Measurements from ENCODE around the gene CISD3. TPM values are rescaled to one million over a fixed set of nuclear protein-coding genes. Genes with fewer than 3 reads are reported as not detected.

CISD3 gene
- polyA plus RNA-seq, 4 donors: 52.4 to 186 (median 131) TPM

GRCh38 chr17:38741921-38742410, 11.8 kb downstream of the CISD3 start:
- Histone ChIP-seq H3K9me3 (ENCODE audit: control insufficient read depth in 2 of 2, insufficient read depth in 1 of 2, low read depth in 1 of 2, low read length in 1 of 2) (no peaks in the 10 kb centered on the region), H3K36me3 (ENCODE audit: control insufficient read depth in 3 of 3, insufficient read depth in 2 of 3, low read depth in 1 of 3, low read length in 3 of 3) (peaks cover 0 to 58% (median 0%) of the 10 kb centered on the region in 3 donors), H3K27ac (ENCODE audit: low read depth in 1 of 3, low read length in 2 of 3) (peak overlapping the region in 2 of 3 donors; percentile 72 to 90), H3K4me3 (ENCODE audit: low read depth in 1 of 3, low read length in 3 of 3) (no peak overlapping the region), H3K4me1 (ENCODE audit: control insufficient read depth in 3 of 3, insufficient read depth in 2 of 3, low read depth in 1 of 3, low read length in 2 of 3) (peaks cover 0 to 56% (median 4%) of the 10 kb centered on the region in 3 donors), H3K27me3 (ENCODE audit: control insufficient read depth in 3 of 3, insufficient read depth in 3 of 3, low read length in 3 of 3) (no peaks in the 10 kb centered on the region)
- WGBS, 3 donors: 11 to 34% (median 31%) methylated on average over 7 of the region's 7 CpGs
- DNase-seq (peak; percentile 70 to 76), FAIRE-seq (no peak)

GRCh38 chr17:38742411-38743308, 12.5 kb downstream of the CISD3 start:
- H3K4me3 ChIP-seq (ENCODE audit: low read depth in 1 of 3, low read length in 3 of 3): no peak overlapping the region

GRCh38 chr17:38743556-38744171, 13.5 kb downstream of the CISD3 start:
- WGBS, 3 donors: 51 to 72% (median 67%) methylated on average over 4 of the region's 4 CpGs
- H3K27ac ChIP-seq (ENCODE audit: low read depth in 1 of 3, low read length in 2 of 3): peak overlapping the region in 1 of 3 donors; percentile 90

More at GRCh38 chr17:38742411-38743308, 12.5 kb downstream of the CISD3 start:
- 16 to 37% (median 27%) methylated on average over 21 to 22 of the region's 22 CpGs for WGBS, 3 donors
- peak; percentile 87 to 93 for DNase-seq
- peaks cover 0 to 58% (median 6%) of the 10 kb centered on the region in 3 donors for H3K4me1 ChIP-seq (ENCODE audit: control insufficient read depth in 3 of 3, insufficient read depth in 2 of 3, low read depth in 1 of 3, low read length in 2 of 3)
- no peaks in the 10 kb centered on the region for H3K27me3 ChIP-seq (ENCODE audit: control insufficient read depth in 3 of 3, insufficient read depth in 3 of 3, low read length in 3 of 3)
- H3K36me3 ChIP-seq (ENCODE audit: control insufficient read depth in 3 of 3, insufficient read depth in 2 of 3, low read depth in 1 of 3, low read length in 3 of 3): peaks cover 0 to 52% (median 0%) of the 10 kb centered on the region in 3 donors
- H3K9me3 ChIP-seq (ENCODE audit: control insufficient read depth in 2 of 2, insufficient read depth in 1 of 2, low read depth in 1 of 2, low read length in 1 of 2): no peaks in the 10 kb centered on the region
- peak overlapping the region in 2 of 3 donors; percentile 72 to 90 for H3K27ac ChIP-seq (ENCODE audit: low read depth in 1 of 3, low read length in 2 of 3)
- FAIRE-seq: no peak

GRCh38 chr17:38745545-38745944, 15.4 kb downstream of the CISD3 start:
- H3K36me3 ChIP-seq (ENCODE audit: control insufficient read depth in 3 of 3, insufficient read depth in 2 of 3, low read depth in 1 of 3, low read length in 3 of 3): peaks cover 0 to 26% (median 0%) of the 10 kb centered on the region in 3 donors
- peaks cover 7 to 68% (median 8%) of the 10 kb centered on the region in 3 donors for H3K4me1 ChIP-seq (ENCODE audit: control insufficient read depth in 3 of 3, insufficient read depth in 2 of 3, low read depth in 1 of 3, low read length in 2 of 3)
- no peak overlapping the region for H3K27ac ChIP-seq (ENCODE audit: low read depth in 1 of 3, low read length in 2 of 3)
- FAIRE-seq: no peak
- WGBS, 3 donors: 35 to 50% (median 42%) methylated on average over 4 of the region's 4 CpGs
- DNase-seq: no peak
- peaks cover 0 to 3% (median 3%) of the 10 kb centered on the region in 3 donors for H3K27me3 ChIP-seq (ENCODE audit: control insufficient read depth in 3 of 3, insufficient read depth in 3 of 3, low read length in 3 of 3)
- H3K9me3 ChIP-seq (ENCODE audit: control insufficient read depth in 2 of 2, insufficient read depth in 1 of 2, low read depth in 1 of 2, low read length in 1 of 2): no peaks in the 10 kb centered on the region
- H3K4me3 ChIP-seq (ENCODE audit: low read depth in 1 of 3, low read length in 3 of 3): no peak overlapping the region

More at GRCh38 chr17:38743556-38744171, 13.5 kb downstream of the CISD3 start:
- H3K4me1 ChIP-seq (ENCODE audit: control insufficient read depth in 3 of 3, insufficient read depth in 2 of 3, low read depth in 1 of 3, low read length in 2 of 3): peaks cover 2 to 62% (median 6%) of the 10 kb centered on the region in 3 donors
- no peak overlapping the region for H3K4me3 ChIP-seq (ENCODE audit: low read depth in 1 of 3, low read length in 3 of 3)
- FAIRE-seq: no peak
- peaks cover 0 to 42% (median 0%) of the 10 kb centered on the region in 3 donors for H3K36me3 ChIP-seq (ENCODE audit: control insufficient read depth in 3 of 3, insufficient read depth in 2 of 3, low read depth in 1 of 3, low read length in 3 of 3)
- peak in 1 of 2 donors; percentile 36 for DNase-seq
- H3K9me3 ChIP-seq (ENCODE audit: control insufficient read depth in 2 of 2, insufficient read depth in 1 of 2, low read depth in 1 of 2, low read length in 1 of 2): no peaks in the 10 kb centered on the region
- H3K27me3 ChIP-seq (ENCODE audit: control insufficient read depth in 3 of 3, insufficient read depth in 3 of 3, low read length in 3 of 3): peaks cover 0 to 3% (median 0%) of the 10 kb centered on the region in 3 donors

- WGBS, 3 donors: 47 to 55% (median 50%) methylated on average over 8 of the region's 8 CpGs
- FAIRE-seq (no peak), DNase-seq (peak in 1 of 2 donors; percentile 82)
- Histone ChIP-seq H3K27ac (ENCODE audit: low read depth in 1 of 3, low read length in 2 of 3) (peak overlapping the region in 1 of 3 donors; percentile 81), H3K4me3 (ENCODE audit: low read depth in 1 of 3, low read length in 3 of 3) (peak overlapping the region in 1 of 3 donors; percentile 95), H3K9me3 (ENCODE audit: control insufficient read depth in 2 of 2, insufficient read depth in 1 of 2, low read depth in 1 of 2, low read length in 1 of 2) (no peaks in the 10 kb centered on the region), H3K4me1 (ENCODE audit: control insufficient read depth in 3 of 3, insufficient read depth in 2 of 3, low read depth in 1 of 3, low read length in 2 of 3) (peaks cover 7 to 69% (median 9%) of the 10 kb centered on the region in 3 donors), H3K36me3 (ENCODE audit: control insufficient read depth in 3 of 3, insufficient read depth in 2 of 3, low read depth in 1 of 3, low read length in 3 of 3) (peaks cover 0 to 21% (median 0%) of the 10 kb centered on the region in 3 donors), H3K27me3 (ENCODE audit: control insufficient read depth in 3 of 3, insufficient read depth in 3 of 3, low read length in 3 of 3) (peaks cover 0 to 10% (median 3%) of the 10 kb centered on the region in 3 donors)
Observed at GRCh38 chr17:38746004-38746848, 16.1 kb downstream of the CISD3 start.

GRCh38 chr17:38746849-38747462, 16.8 kb downstream of the CISD3 start:
- Histone ChIP-seq H3K9me3 (ENCODE audit: control insufficient read depth in 2 of 2, insufficient read depth in 1 of 2, low read depth in 1 of 2, low read length in 1 of 2) (no peaks in the 10 kb centered on the region), H3K27me3 (ENCODE audit: control insufficient read depth in 3 of 3, insufficient read depth in 3 of 3, low read length in 3 of 3) (peaks cover 0 to 10% (median 3%) of the 10 kb centered on the region in 3 donors), H3K4me1 (ENCODE audit: control insufficient read depth in 3 of 3, insufficient read depth in 2 of 3, low read depth in 1 of 3, low read length in 2 of 3) (peaks cover 7 to 65% (median 8%) of the 10 kb centered on the region in 3 donors), H3K27ac (ENCODE audit: low read depth in 1 of 3, low read length in 2 of 3) (peak overlapping the region in 2 of 3 donors; percentile 33 to 81), H3K36me3 (ENCODE audit: control insufficient read depth in 3 of 3, insufficient read depth in 2 of 3, low read depth in 1 of 3, low read length in 3 of 3) (peaks cover 0 to 13% (median 0%) of the 10 kb centered on the region in 3 donors), H3K4me3 (ENCODE audit: low read depth in 1 of 3, low read length in 3 of 3) (peak overlapping the region; percentile 55 to 95 (median 64))
- FAIRE-seq (no peak), DNase-seq (no peak)
- WGBS, 3 donors: 6 to 18% (median 9%) methylated on average over 15 to 21 of the region's 21 CpGs

GRCh38 chr17:38747463-38748148, 17.5 kb downstream of the CISD3 start:
- H3K9me3 ChIP-seq (ENCODE audit: control insufficient read depth in 2 of 2, insufficient read depth in 1 of 2, low read depth in 1 of 2, low read length in 1 of 2): no peaks in the 10 kb centered on the region
- no peak for FAIRE-seq
- peak overlapping the region in 2 of 3 donors; percentile 11 to 81 for H3K27ac ChIP-seq (ENCODE audit: low read depth in 1 of 3, low read length in 2 of 3)
- peaks cover 0 to 13% (median 0%) of the 10 kb centered on the region in 3 donors for H3K36me3 ChIP-seq (ENCODE audit: control insufficient read depth in 3 of 3, insufficient read depth in 2 of 3, low read depth in 1 of 3, low read length in 3 of 3)
- WGBS, 3 donors: 1% methylated on average over 38 to 64 of the region's 64 CpGs
- H3K4me3 ChIP-seq (ENCODE audit: low read depth in 1 of 3, low read length in 3 of 3): peak overlapping the region; percentile 55 to 95 (median 64)
- peaks cover 5 to 59% (median 7%) of the 10 kb centered on the region in 3 donors for H3K4me1 ChIP-seq (ENCODE audit: control insufficient read depth in 3 of 3, insufficient read depth in 2 of 3, low read depth in 1 of 3, low read length in 2 of 3)
- H3K27me3 ChIP-seq (ENCODE audit: control insufficient read depth in 3 of 3, insufficient read depth in 3 of 3, low read length in 3 of 3): peaks cover 0 to 10% (median 3%) of the 10 kb centered on the region in 3 donors
- DNase-seq: peak in 1 of 2 donors; percentile 51
